ENCODE results near the gene IL20.

IL20 gene

GRCh38 chr1:206833801-206834200, 31.6 kb upstream of the IL20 start:
- TF ChIP-seq, protein P1, sequence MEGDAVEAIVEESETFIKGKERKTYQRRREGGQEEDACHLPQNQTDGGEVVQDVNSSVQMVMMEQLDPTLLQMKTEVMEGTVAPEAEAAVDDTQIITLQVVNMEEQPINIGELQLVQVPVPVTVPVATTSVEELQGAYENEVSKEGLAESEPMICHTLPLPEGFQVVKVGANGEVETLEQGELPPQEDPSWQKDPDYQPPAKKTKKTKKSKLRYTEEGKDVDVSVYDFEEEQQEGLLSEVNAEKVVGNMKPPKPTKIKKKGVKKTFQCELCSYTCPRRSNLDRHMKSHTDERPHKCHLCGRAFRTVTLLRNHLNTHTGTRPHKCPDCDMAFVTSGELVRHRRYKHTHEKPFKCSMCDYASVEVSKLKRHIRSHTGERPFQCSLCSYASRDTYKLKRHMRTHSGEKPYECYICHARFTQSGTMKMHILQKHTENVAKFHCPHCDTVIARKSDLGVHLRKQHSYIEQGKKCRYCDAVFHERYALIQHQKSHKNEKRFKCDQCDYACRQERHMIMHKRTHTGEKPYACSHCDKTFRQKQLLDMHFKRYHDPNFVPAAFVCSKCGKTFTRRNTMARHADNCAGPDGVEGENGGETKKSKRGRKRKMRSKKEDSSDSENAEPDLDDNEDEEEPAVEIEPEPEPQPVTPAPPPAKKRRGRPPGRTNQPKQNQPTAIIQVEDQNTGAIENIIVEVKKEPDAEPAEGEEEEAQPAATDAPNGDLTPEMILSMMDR (conservative IDR thresholded peaks at IDR 0.05; ENCODE audit: low read depth, low read length), result no peak
- DNase-seq (ENCODE audit: low read depth), result no peak
- H3K4me3 ChIP-seq (ENCODE audit: low read depth, low read length), result no peak overlapping the region

GRCh38 chr1:206834217-206834616, 31.2 kb upstream of the IL20 start:
- no peak overlapping the region for H3K4me3 ChIP-seq (ENCODE audit: low read depth, low read length)
- DNase-seq (ENCODE audit: low read depth), result no peak
- TF ChIP-seq, protein P1 (conservative IDR thresholded peaks at IDR 0.05; ENCODE audit: low read depth, low read length), result no peak

DNA sequence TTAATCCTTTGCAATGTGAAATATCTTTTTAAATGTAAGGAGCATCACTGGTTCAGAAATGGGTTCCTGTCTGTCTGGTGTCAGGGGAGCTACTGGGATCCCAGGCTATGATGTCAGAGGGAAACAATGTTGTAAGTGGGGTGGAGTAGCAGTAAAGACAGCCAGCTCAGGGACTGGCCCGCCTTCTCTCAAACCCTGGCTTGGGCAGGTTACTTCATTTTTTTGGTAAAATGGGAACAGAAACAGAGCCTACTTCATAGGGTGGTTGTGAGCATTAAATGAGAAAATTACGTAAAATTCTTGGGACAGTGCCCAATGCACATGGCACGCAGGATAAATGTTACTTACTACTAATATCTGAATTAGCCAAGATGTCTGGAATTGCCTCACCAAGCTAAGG, 30.7 kb upstream of the IL20 start:
- TF ChIP-seq, protein P1 (conservative IDR thresholded peaks at IDR 0.05; ENCODE audit: low read depth, low read length), result no peak
- DNase-seq (ENCODE audit: low read depth), result no peak

DNA sequence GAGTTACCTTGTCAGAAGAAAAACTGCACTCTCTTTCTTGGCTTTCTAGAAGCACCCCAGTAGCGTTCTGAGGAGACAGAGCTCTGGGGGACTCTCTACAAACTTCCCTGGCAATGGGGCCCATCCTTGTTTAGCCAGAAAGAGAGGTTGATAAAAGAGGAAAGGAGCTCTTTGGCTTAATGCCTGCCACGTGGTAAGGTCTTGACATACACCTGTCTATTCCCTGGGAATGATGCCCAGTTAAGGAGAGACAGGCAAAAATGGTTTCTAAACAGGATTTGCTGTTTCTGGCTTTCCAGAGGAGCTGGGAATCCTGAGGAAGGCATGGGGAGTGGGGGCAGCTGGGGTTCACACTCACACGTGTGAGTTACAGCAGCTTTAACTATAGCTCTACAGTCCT, 30.2 kb upstream of the IL20 start:
- TF ChIP-seq, protein P1 (conservative IDR thresholded peaks at IDR 0.05; ENCODE audit: low read depth, low read length), result no peak
- H3K4me3 ChIP-seq (ENCODE audit: low read depth, low read length), result no peak overlapping the region
- DNase-seq (ENCODE audit: low read depth), result no peak

More for the DNA sequence above, 30.7 kb upstream of the IL20 start:
- H3K4me3 ChIP-seq (ENCODE audit: low read depth, low read length), result no peak overlapping the region

DNA sequence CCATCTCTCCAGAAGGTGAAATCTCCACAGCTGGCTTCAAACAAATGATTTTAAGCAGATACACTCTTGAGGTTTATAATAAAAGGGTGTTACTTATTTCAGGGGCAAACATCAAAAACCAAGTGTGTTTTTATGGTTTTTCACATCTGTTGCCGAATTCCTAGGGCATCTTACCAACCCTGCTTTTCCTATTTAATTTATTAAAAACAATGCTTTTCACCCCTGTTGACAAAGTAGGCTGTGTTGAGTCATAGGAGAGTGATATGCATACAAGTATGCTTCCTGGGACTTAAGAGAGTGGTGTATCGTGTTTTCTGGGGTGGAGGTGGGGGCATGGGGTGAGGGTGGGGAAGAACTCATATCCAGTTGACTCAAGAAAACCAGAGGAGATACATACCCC, 29.3 kb upstream of the IL20 start:
- TF ChIP-seq, protein P1 (conservative IDR thresholded peaks at IDR 0.05; ENCODE audit: low read depth, low read length), result no peak
- DNase-seq (ENCODE audit: low read depth), result no peak

DNA sequence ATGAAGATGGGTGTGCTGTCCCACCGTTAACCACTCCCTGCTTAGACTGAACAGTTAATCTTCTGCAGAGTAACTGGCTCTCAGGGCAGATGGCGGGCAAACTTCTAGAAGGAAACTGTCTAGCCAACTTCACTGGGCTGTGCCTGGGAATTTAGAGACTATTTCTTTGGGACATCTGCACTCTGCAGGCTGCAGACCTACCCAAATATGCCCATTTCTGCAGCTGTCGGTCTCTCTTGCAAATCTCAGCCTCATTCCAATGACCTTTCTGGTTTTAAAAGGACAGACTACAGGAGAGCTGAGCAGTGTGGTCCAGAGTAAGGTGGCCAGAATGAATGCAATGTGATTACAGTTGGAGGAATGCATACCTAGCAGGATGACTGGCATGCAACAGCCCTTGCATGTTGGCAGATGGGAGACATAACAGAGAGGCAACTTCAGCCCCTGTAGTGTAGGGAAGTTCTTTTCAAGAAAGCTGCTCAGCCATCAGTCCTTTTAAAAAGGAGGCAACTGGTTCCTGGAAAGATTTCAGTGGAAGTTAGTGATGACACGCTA, 26.3 kb upstream of the IL20 start:
- H3K4me3 ChIP-seq (ENCODE audit: low read depth, low read length), result no peak overlapping the region
- DNase-seq (ENCODE audit: low read depth), result no peak
- TF ChIP-seq, protein P1 (conservative IDR thresholded peaks at IDR 0.05; ENCODE audit: low read depth, low read length), result no peak

More for the DNA sequence above, 29.3 kb upstream of the IL20 start:
- no peak overlapping the region for H3K4me3 ChIP-seq (ENCODE audit: low read depth, low read length)

- TF ChIP-seq, protein P1 (conservative IDR thresholded peaks at IDR 0.05; ENCODE audit: low read depth, low read length), result no peak
- no peak overlapping the region for H3K4me3 ChIP-seq (ENCODE audit: low read depth, low read length)
- peak; percentile 16 for DNase-seq (ENCODE audit: low read depth)
Observed at GRCh38 chr1:206839857-206840256, 25.6 kb upstream of the IL20 start.

All from choroid plexus epithelial cell (primary cell).